Neural cell (in vitro differentiated cells): Measurements from ENCODE around the gene KIF21B. TPM values are rescaled to one million over a fixed set of nuclear protein-coding genes. Genes with fewer than 3 reads are reported as not detected.
"Not testable (repeated sequence)": the region's sequence is repeated elsewhere in the genome, so short reads cannot be mapped to it uniquely, and the experiment has no call there.

Source experiments
- H2AFZ ChIP-seq: fragments of 200-600, 300-800 bp; sonication (generic), shearing (Covaris generic); 2 replicates; pipeline ENCODE4 v1.6.0; 2014; ENCODE audit warnings: low read depth, mild to moderate bottlenecking, antibody characterized with exemption, low read length, moderate library complexity
- H3F3A ChIP-seq: fragments of 200-600 bp; shearing (Covaris generic); 2 replicates; pipeline ENCODE4 v1.6.1; 2016; ENCODE audit warnings: mild to moderate bottlenecking, moderate library complexity, mixed read lengths, antibody characterized with exemption, low read length; ENCODE audit not compliant: insufficient read depth, poor library complexity, severe bottlenecking
- H3K27ac ChIP-seq: fragments of 200-600, 300-800 bp; sonication (generic), shearing (Covaris generic); 2 replicates; pipeline ENCODE4 v1.5.1; 2014; ENCODE audit warnings: mild to moderate bottlenecking, low read length, moderate library complexity
- H3K27me3 ChIP-seq: fragments of 300-800, 200-600 bp; sonication (generic), shearing (Covaris generic); 2 replicates; pipeline ENCODE4 v1.6.0; 2014; ENCODE audit warnings: mild to moderate bottlenecking, low read depth, low read length, moderate library complexity; ENCODE audit not compliant: insufficient read depth
- H3K36me3 ChIP-seq: fragments of 300-800, 200-600 bp; sonication (generic), shearing (Covaris generic); 2 replicates; pipeline ENCODE4 v1.5.1; 2014; ENCODE audit warnings: mild to moderate bottlenecking, antibody characterized with exemption, low read length, moderate library complexity; ENCODE audit not compliant: insufficient read depth
- H3K4me2 ChIP-seq: fragments of 300-800, 200-600 bp; sonication (generic), shearing (Covaris generic); 2 replicates; pipeline ENCODE4 v1.6.0; 2014; ENCODE audit warnings: mild to moderate bottlenecking, low read length
- H3K4me3 ChIP-seq: fragments of 300-800, 200-600 bp; sonication (generic), shearing (Covaris generic); 2 replicates; pipeline ENCODE4 v1.5.1; 2014; ENCODE audit warnings: mild to moderate bottlenecking, low read length, moderate library complexity
- H3K79me2 ChIP-seq: fragments of 200-600 bp; shearing (Covaris generic); replicated peaks from 2 replicates; pipeline ENCODE4 v1.6.0; 2014; ENCODE audit warnings: mild to moderate bottlenecking, low read length, moderate library complexity; ENCODE audit not compliant: insufficient read depth
- H3K9ac ChIP-seq: fragments of 300-800, 200-600 bp; sonication (generic), shearing (Covaris generic); 2 replicates; pipeline ENCODE4 v1.6.1; 2016; ENCODE audit warnings: mild to moderate bottlenecking, low read length, mixed read lengths
- H3K9me2 ChIP-seq: fragments of 200-600 bp; shearing (Covaris generic); 2 replicates; pipeline ENCODE4 v1.6.1; 2016; ENCODE audit warnings: mild to moderate bottlenecking, low read length, mixed read lengths; ENCODE audit not compliant: insufficient read depth
- H3K9me3 ChIP-seq: fragments of 200-600, 300-800 bp; sonication (generic), shearing (Covaris generic); 2 replicates; pipeline ENCODE4 v1.6.1; 2016; ENCODE audit warnings: mild to moderate bottlenecking, mixed run types, low read length, moderate library complexity, mixed read lengths
- H4K20me1 ChIP-seq: fragments of 200-600 bp; shearing (Covaris generic); 2 replicates; pipeline ENCODE4 v1.6.1; 2016; ENCODE audit warnings: mild to moderate bottlenecking, mixed run types; ENCODE audit not compliant: insufficient read depth
- CTCF ChIP-seq: fragments of 450-650 bp; IDR thresholded peaks from 2 replicates; pipeline ENCODE4 v1.5.1; 2014; ENCODE audit warnings: antibody characterized with exemption, mild to moderate bottlenecking, moderate library complexity; ENCODE audit not compliant: poor library complexity, severe bottlenecking
- EP300 ChIP-seq: fragments of 450-650 bp; conservative IDR thresholded peaks from 2 replicates; pipeline ENCODE4 v1.6.1; 2014; ENCODE audit warnings: antibody characterized with exemption, mild to moderate bottlenecking, moderate library complexity; ENCODE audit not compliant: poor library complexity, severe bottlenecking
- EZH2 ChIP-seq: fragments of 200-600, 300-800 bp; shearing (Covaris generic), sonication (generic); IDR thresholded peaks from 2 replicates; pipeline ENCODE4 v1.6.1; 2014; ENCODE audit warnings: antibody characterized with exemption, low read length, borderline replicate concordance, mild to moderate bottlenecking; ENCODE audit not compliant: insufficient read depth, poor library complexity, severe bottlenecking
- MXI1 ChIP-seq: fragments of 450-650 bp; conservative IDR thresholded peaks from 2 replicates; pipeline ENCODE4 v1.6.1; 2014; ENCODE audit warnings: antibody characterized with exemption, mild to moderate bottlenecking; ENCODE audit not compliant: poor library complexity, severe bottlenecking
- POLR2AphosphoS5 ChIP-seq: IDR thresholded peaks from 2 replicates; pipeline ENCODE4 v1.6.1; 2012
- RAD21 ChIP-seq: fragments of 450-650 bp; conservative IDR thresholded peaks from 2 replicates; pipeline ENCODE4 v1.6.1; 2014; ENCODE audit warnings: antibody characterized with exemption, mild to moderate bottlenecking, moderate library complexity
- SMC3 ChIP-seq: fragments of 450-650 bp; conservative IDR thresholded peaks from 2 replicates; pipeline ENCODE4 v1.6.1; 2014; ENCODE audit warnings: antibody characterized with exemption, mild to moderate bottlenecking, moderate library complexity; ENCODE audit not compliant: poor library complexity
- TAF1 ChIP-seq: IDR thresholded peaks from 2 replicates; pipeline ENCODE4 v1.6.1; 2012; ENCODE audit warnings: low read depth
- polyA plus RNA-seq: library from polyadenylated mRNA; depleted of rRNA; stranded (reverse); fragments of >200 nt; gene quantifications from 2 replicates; pipeline ENCODE4 v1.2.3, GENCODE V29; 2014
- TF ChIP-seq, protein P1 (sequence below): IDR thresholded peaks from 2 replicates; pipeline ENCODE4 v1.6.1; 2012; ENCODE audit warnings: borderline replicate concordance

The KIF21B gene
- polyA plus RNA-seq, 1 donor from 2014 or later: 53.7 TPM

- H3K4me2 ChIP-seq: no peak overlapping the region
- H2AFZ ChIP-seq: no peak overlapping the region
- no peaks in the 10 kb centered on the region for H3K79me2 ChIP-seq
- no peaks in the 10 kb centered on the region for H3K9me2 ChIP-seq
- H3K27me3 ChIP-seq: no peaks in the 10 kb centered on the region
- no peaks in the 10 kb centered on the region for H3K36me3 ChIP-seq
- no peaks in the 10 kb centered on the region for H4K20me1 ChIP-seq
- H3F3A ChIP-seq: no peaks in the 10 kb centered on the region
- no peak for TF ChIP-seq MXI1
- no peak for TF ChIP-seq SMC3
- no peak for TF ChIP-seq EP300
- no peak for TF ChIP-seq TAF1
- TF ChIP-seq EZH2: no peak
- no peak for TF ChIP-seq CTCF
- TF ChIP-seq, protein P1, sequence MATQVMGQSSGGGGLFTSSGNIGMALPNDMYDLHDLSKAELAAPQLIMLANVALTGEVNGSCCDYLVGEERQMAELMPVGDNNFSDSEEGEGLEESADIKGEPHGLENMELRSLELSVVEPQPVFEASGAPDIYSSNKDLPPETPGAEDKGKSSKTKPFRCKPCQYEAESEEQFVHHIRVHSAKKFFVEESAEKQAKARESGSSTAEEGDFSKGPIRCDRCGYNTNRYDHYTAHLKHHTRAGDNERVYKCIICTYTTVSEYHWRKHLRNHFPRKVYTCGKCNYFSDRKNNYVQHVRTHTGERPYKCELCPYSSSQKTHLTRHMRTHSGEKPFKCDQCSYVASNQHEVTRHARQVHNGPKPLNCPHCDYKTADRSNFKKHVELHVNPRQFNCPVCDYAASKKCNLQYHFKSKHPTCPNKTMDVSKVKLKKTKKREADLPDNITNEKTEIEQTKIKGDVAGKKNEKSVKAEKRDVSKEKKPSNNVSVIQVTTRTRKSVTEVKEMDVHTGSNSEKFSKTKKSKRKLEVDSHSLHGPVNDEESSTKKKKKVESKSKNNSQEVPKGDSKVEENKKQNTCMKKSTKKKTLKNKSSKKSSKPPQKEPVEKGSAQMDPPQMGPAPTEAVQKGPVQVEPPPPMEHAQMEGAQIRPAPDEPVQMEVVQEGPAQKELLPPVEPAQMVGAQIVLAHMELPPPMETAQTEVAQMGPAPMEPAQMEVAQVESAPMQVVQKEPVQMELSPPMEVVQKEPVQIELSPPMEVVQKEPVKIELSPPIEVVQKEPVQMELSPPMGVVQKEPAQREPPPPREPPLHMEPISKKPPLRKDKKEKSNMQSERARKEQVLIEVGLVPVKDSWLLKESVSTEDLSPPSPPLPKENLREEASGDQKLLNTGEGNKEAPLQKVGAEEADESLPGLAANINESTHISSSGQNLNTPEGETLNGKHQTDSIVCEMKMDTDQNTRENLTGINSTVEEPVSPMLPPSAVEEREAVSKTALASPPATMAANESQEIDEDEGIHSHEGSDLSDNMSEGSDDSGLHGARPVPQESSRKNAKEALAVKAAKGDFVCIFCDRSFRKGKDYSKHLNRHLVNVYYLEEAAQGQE: no peak
- H3K9me3 ChIP-seq: no peaks in the 10 kb centered on the region
- H3K27ac ChIP-seq: no peak overlapping the region
- no peak overlapping the region for H3K4me3 ChIP-seq
- no peak overlapping the region for H3K9ac ChIP-seq
These were observed 88.8 kb downstream of the KIF21B start for GRCh38 chr1:200934676-200935245.

GRCh38 chr1:200931776-200932175 is 91.7 kb downstream of the KIF21B start:
- TF ChIP-seq, protein P1: no peak
- no peak for TF ChIP-seq RAD21
- TF ChIP-seq TAF1: no peak
- TF ChIP-seq EZH2: no peak
- no peak for TF ChIP-seq MXI1
- TF ChIP-seq CTCF: no peak
- TF ChIP-seq SMC3: no peak
- TF ChIP-seq EP300: no peak
- no peak for TF ChIP-seq POLR2AphosphoS5
- no peak overlapping the region for H2AFZ ChIP-seq

GRCh38 chr1:200930285-200930684 is 93.2 kb downstream of the KIF21B start:
- not testable (repeated sequence) for H3K4me2 ChIP-seq, H2AFZ ChIP-seq, H3K27ac ChIP-seq, H3K27me3 ChIP-seq, H3K9ac ChIP-seq, H3K9me2 ChIP-seq, H3K79me2 ChIP-seq, H3K36me3 ChIP-seq, H3F3A ChIP-seq, H3K4me3 ChIP-seq, H3K9me3 ChIP-seq, H4K20me1 ChIP-seq

More at GRCh38 chr1:200931776-200932175, 91.7 kb downstream of the KIF21B start:
- no peak overlapping the region for H3K4me3 ChIP-seq
- H3K27me3 ChIP-seq: no peaks in the 10 kb centered on the region
- no peaks in the 10 kb centered on the region for H3K9me2 ChIP-seq
- H3K27ac ChIP-seq: no peak overlapping the region
- no peak overlapping the region for H3K4me2 ChIP-seq
- no peaks in the 10 kb centered on the region for H3F3A ChIP-seq
- no peaks in the 10 kb centered on the region for H3K36me3 ChIP-seq
- H3K9ac ChIP-seq: no peak overlapping the region
- no peaks in the 10 kb centered on the region for H4K20me1 ChIP-seq
- H3K9me3 ChIP-seq: no peaks in the 10 kb centered on the region
- H3K79me2 ChIP-seq: no peaks in the 10 kb centered on the region
